GM12892 (cell line): ENCODE data around the gene ITGB5.

Experiments used
- POLR2A ChIP-seq: IDR thresholded peaks from 2 replicates; pipeline ENCODE4 v1.6.1; 2011; ENCODE audit warnings: low read depth, low read length, control low read depth
- TAF1 ChIP-seq: IDR thresholded peaks from 2 replicates; pipeline ENCODE4 v1.6.1; 2011; ENCODE audit warnings: low read depth, mild to moderate bottlenecking, control low read depth, low read length, borderline replicate concordance

GRCh38 chr3:124793054-124793739, 94.0 kb downstream of the ITGB5 start:
- no peak for TF ChIP-seq TAF1
- no peak for TF ChIP-seq POLR2A
